ENCODE measurements around the gene GMIP. TPM values are rescaled to one million over a fixed set of nuclear protein-coding genes. Genes with fewer than 3 reads are reported as not detected.
"Not testable (repeated sequence)": the region's sequence is repeated elsewhere in the genome, so short reads cannot be mapped to it uniquely, and the experiment has no call there.

GMIP gene
- total and polyA plus RNA-seq, 5 donors = 2.3 to 6.3 (median 5.0) TPM

DNA sequence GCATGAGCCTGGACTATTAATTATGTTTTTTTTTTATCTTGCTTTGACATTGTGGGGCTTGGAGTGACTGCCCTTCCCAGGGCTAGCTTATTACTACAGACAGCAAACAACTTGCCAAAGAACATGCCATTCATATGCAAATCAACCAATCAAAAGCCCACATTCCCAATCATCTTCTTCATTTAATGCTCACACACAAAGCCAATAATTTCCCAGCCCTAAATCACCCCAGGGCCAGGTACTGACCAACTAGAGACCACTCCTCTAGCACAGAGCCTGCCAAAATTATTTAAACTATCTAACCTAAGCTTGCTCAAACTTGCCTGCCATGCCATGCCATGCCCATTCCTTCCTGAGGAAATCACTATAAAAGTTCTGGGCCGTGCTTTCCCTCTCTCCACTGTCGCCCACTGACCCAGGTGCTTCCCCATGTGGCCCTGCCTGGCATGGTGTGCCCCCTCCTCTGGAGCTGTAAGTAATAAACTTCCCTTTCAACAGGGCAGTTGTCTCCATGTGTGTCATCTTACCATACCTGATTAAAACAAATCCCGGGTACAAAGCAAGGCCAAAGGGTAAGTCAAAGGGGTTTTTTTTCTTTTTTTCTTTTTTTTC, 40.6 kb downstream of the GMIP start:
- Histone ChIP-seq H3K4me3 (ENCODE audit: low read length) (no peak overlapping the region), H3K27me3 (ENCODE audit: control insufficient read depth, insufficient read depth) (no peaks in the 10 kb centered on the region), H3K4me1 (ENCODE audit: control insufficient read depth, insufficient read depth, low read length) (no peaks in the 10 kb centered on the region), H3K27ac (ENCODE audit: low read length) (no peak overlapping the region), H3K9me3 (ENCODE audit: control insufficient read depth, low read length) (no peaks in the 10 kb centered on the region)
- 63% methylated on average over 3 of the region's 3 CpGs for WGBS
- intact Hi-C loops (cut with DNase I) = no loop called here
- no peak for DNase-seq
- no peak for ATAC-seq

GRCh38 chr19:19602136-19602712, 41.2 kb downstream of the GMIP start:
- Histone ChIP-seq H3K4me3 (ENCODE audit: low read length) (no peak overlapping the region), H3K27ac (ENCODE audit: low read length) (no peak overlapping the region), H3K27me3 (ENCODE audit: control insufficient read depth, insufficient read depth) (no peaks in the 10 kb centered on the region), H3K4me1 (ENCODE audit: control insufficient read depth, insufficient read depth, low read length) (no peaks in the 10 kb centered on the region), H3K9me3 (ENCODE audit: control insufficient read depth, low read length) (no peaks in the 10 kb centered on the region)
- DNase-seq (no peak), ATAC-seq (no peak)
- 82% methylated on average over 9 of the region's 9 CpGs for WGBS
- intact Hi-C loops (cut with DNase I) = no loop called here

DNA sequence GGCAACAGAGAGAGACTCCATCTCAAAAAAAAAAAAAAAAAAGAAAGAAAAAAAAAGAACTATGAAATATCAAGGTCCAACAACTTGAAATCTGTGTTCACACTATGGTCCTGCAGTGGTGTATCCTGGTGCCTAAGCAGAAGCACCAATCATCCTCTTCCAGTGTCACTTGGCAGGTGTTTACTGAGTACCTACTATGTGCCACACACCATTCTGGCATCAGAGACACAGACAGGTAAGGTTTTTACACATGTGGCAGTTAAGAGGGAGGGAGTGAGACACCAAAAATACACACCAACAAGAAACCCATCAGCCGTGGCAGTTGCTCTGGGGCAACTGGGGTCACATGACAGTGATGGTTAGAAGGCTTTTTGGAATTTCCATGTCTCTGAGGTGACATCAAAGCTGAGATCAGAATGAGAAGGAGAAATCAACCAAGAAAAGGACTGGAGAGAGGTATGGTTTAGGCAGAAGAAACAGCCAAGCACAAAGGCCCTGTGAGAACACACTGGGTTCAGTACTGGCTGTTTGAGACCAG, 42.6 kb downstream of the GMIP start:
- 73% methylated on average over 1 of the region's 1 CpG for WGBS
- H3K4me3 ChIP-seq (ENCODE audit: low read length) = no peak overlapping the region
- intact Hi-C loops (cut with DNase I) = no loop called here
- H3K4me1 ChIP-seq (ENCODE audit: control insufficient read depth, insufficient read depth, low read length) = no peaks in the 10 kb centered on the region
- H3K27ac ChIP-seq (ENCODE audit: low read length) = no peak overlapping the region
- H3K27me3 ChIP-seq (ENCODE audit: control insufficient read depth, insufficient read depth) = no peaks in the 10 kb centered on the region
- DNase-seq (no peak), ATAC-seq (no peak)
- no peaks in the 10 kb centered on the region for H3K9me3 ChIP-seq (ENCODE audit: control insufficient read depth, low read length)

DNA sequence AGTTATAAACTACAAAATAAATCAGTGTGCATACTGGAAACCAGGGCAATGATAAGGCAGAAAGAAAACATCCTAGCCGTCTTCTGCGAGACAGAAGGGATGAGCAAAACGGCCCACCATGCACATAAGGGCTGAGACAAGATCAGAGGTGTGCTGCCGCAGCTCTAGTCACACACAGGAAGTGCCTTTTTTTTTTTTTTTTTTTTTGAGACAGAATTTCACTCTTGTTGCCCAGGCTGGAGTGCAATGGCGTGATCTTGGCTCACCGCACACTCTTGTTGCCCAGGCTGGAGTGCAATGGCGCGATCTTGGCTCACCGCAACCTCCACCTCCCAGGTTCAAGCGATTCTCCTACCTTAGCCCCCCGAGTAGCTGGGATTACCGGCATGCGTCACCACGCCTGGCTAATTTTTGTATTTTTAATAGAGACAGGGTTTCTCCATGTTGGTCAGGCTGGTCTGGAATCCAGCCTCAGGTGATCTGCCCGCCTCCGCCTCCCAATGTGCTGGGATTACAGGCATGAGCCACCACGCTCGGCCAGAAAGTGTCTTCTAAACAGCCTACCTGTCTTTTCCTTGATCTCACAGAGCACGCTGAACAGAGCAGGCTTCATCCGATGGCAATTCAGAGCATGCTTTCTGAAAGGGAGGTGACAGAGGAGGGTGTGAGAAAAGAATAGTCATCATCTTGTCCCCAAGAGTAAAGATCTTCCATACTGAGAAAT, 44.6 kb downstream of the GMIP start:
- H3K9me3 ChIP-seq (ENCODE audit: control insufficient read depth, low read length); H3K4me3 ChIP-seq (ENCODE audit: low read length); DNase-seq; ATAC-seq; intact Hi-C loops (cut with DNase I); H3K4me1 ChIP-seq (ENCODE audit: control insufficient read depth, insufficient read depth, low read length); H3K27me3 ChIP-seq (ENCODE audit: control insufficient read depth, insufficient read depth); H3K27ac ChIP-seq (ENCODE audit: low read length): not testable (repeated sequence)
- WGBS = 93% methylated on average over 20 of the region's 20 CpGs

- whole genome bisulfite sequencing = 48% methylated on average over 8 of the region's 8 CpGs
- Histone ChIP-seq H3K27me3 (ENCODE audit: control insufficient read depth, insufficient read depth) (no peaks in the 10 kb centered on the region), H3K9me3 (ENCODE audit: control insufficient read depth, low read length) (no peaks in the 10 kb centered on the region), H3K27ac (ENCODE audit: low read length) (no peak overlapping the region), H3K4me1 (ENCODE audit: control insufficient read depth, insufficient read depth, low read length) (no peaks in the 10 kb centered on the region), H3K4me3 (ENCODE audit: low read length) (no peak overlapping the region)
- no peak for ATAC-seq
- no peak for DNase-seq
- intact Hi-C loops (cut with DNase I) = no loop called here
Measured at GRCh38 chr19:19597809-19598306, 45.6 kb downstream of the GMIP start.

DNA sequence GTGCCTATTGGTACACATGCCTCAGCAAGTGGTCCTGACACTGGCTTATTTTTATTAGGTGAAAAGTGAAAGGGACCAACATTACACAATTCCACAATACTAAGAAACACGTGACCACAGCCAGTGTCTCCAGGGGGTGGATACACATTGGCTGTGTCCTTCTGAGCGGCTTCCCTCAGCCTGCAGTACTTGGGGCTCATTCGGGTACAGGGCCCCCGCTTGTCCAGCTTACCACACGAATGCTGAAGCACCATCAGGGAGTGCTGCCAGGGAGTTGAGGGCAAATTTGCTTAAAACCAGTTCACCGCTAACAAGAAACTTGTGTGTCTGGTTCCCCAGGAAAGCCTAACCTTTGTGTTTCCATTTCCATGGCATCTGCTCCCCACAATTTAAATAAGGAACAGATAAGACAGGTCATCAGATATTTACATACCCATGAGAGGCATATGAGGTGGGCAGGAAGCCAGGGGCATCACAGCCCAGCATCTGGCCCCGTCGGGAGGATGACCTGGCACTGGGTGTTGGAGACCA, 48.2 kb downstream of the GMIP start:
- Histone ChIP-seq H3K27me3 (ENCODE audit: control insufficient read depth, insufficient read depth) (no peaks in the 10 kb centered on the region), H3K9me3 (ENCODE audit: control insufficient read depth, low read length) (no peaks in the 10 kb centered on the region), H3K27ac (ENCODE audit: low read length) (no peak overlapping the region), H3K4me3 (ENCODE audit: low read length) (no peak overlapping the region), H3K4me1 (ENCODE audit: control insufficient read depth, insufficient read depth, low read length) (peaks cover 6% of the 10 kb centered on the region)
- 63% methylated on average over 8 of the region's 8 CpGs for WGBS
- no peak for DNase-seq
- intact Hi-C loops (cut with DNase I) = no loop called here
- ATAC-seq = peak in 1 of 2 donors; percentile 19

- intact Hi-C loops (cut with DNase I) = no loop called here
- WGBS = 94% methylated on average over 4 of the region's 4 CpGs
- H3K27ac ChIP-seq (ENCODE audit: low read length) = no peak overlapping the region
Measured at GRCh38 chr19:19594381-19594780, 49.1 kb downstream of the GMIP start.

GRCh38 chr19:19592690-19593089, 50.8 kb downstream of the GMIP start:
- Histone ChIP-seq H3K27me3 (ENCODE audit: control insufficient read depth, insufficient read depth) (no peaks in the 10 kb centered on the region), H3K27ac (ENCODE audit: low read length) (no peak overlapping the region), H3K4me1 (ENCODE audit: control insufficient read depth, insufficient read depth, low read length) (peaks cover 6% of the 10 kb centered on the region), H3K4me3 (ENCODE audit: low read length) (no peak overlapping the region), H3K9me3 (ENCODE audit: control insufficient read depth, low read length) (no peaks in the 10 kb centered on the region)
- WGBS = 95% methylated on average over 10 of the region's 10 CpGs
- no peak for DNase-seq
- intact Hi-C loops (cut with DNase I) = no loop called here
- peak in 1 of 2 donors; percentile 24 for ATAC-seq

More at GRCh38 chr19:19594381-19594780, 49.1 kb downstream of the GMIP start:
- Histone ChIP-seq H3K4me3 (ENCODE audit: low read length) (no peak overlapping the region), H3K9me3 (ENCODE audit: control insufficient read depth, low read length) (no peaks in the 10 kb centered on the region), H3K27me3 (ENCODE audit: control insufficient read depth, insufficient read depth) (no peaks in the 10 kb centered on the region), H3K4me1 (ENCODE audit: control insufficient read depth, insufficient read depth, low read length) (peaks cover 6% of the 10 kb centered on the region)
- no peak for ATAC-seq
- DNase-seq = no peak

DNA sequence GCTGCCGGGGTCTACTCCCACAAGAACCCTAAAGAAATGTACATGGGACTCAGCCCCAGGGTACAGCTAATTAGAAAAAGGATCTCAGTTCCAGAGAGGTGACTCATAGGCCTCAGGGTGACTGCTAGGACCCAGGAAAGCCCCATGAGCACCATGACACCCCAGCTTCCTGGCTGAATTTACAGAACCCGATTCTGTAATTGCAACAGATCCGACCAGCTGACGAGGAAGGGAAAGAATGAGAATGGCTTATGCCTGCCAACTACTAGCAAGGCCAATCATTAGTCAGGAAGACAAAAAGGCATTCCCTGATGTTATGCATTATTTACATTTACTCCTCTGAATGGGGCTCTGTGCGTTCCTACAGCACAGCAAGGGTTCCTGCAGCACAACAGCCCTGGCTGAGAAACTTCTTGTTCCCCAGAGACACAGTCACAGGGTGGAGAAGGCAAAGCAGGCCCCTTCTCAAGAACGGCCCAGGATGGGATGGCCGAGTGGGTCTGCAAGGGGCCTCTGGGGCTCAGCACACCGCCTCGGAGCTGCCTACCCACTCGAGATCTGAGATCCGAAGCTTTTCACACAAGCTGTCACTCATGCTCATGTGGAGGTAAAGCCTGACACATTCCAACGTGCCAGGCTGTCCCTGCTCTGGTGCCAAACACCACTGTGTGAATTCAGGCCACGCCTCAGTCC, 52.2 kb downstream of the GMIP start:
- WGBS = 41% methylated on average over 13 of the region's 13 CpGs
- intact Hi-C loops (cut with DNase I) = no loop called here
- Histone ChIP-seq H3K27ac (ENCODE audit: low read length) (no peak overlapping the region), H3K4me1 (ENCODE audit: control insufficient read depth, insufficient read depth, low read length) (peaks cover 6% of the 10 kb centered on the region), H3K9me3 (ENCODE audit: control insufficient read depth, low read length) (no peaks in the 10 kb centered on the region), H3K4me3 (ENCODE audit: low read length) (no peak overlapping the region), H3K27me3 (ENCODE audit: control insufficient read depth, insufficient read depth) (no peaks in the 10 kb centered on the region)
- DNase-seq = no peak
- ATAC-seq = peak; percentile 56

DNA sequence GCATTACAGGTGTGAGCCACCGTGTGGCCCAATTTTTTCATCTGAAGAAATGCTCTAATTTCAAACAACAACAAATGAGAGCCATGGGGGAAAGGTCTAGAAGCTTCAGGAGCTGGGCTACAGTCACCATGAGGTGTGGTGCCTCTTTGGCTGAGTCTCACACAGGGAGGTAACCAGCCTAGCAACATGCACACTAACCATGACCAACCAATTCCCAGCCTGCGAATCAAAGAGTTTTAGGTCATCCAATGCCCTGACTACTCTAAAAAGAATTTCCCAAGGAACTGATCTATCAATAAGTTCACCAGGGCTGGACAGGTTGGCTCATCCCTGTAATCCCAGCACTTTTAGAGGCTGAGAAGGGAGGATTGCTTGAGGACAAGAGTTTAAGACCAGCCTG, 54.9 kb downstream of the GMIP start:
- 88% methylated on average over 2 of the region's 2 CpGs for WGBS
- Histone ChIP-seq H3K27me3 (ENCODE audit: control insufficient read depth, insufficient read depth) (no peaks in the 10 kb centered on the region), H3K4me3 (ENCODE audit: low read length) (no peak overlapping the region), H3K4me1 (ENCODE audit: control insufficient read depth, insufficient read depth, low read length) (peaks cover 6% of the 10 kb centered on the region), H3K27ac (ENCODE audit: low read length) (no peak overlapping the region), H3K9me3 (ENCODE audit: control insufficient read depth, low read length) (no peaks in the 10 kb centered on the region)
- ATAC-seq = no peak
- intact Hi-C loops (cut with DNase I) = no loop called here
- DNase-seq = no peak
